T-helper 2 cell treated with Interferon-gamma antibody and Interleukin-4, amounts not matched to agents 5 μg/mL and 100 μg/mL, for 36 hours (primary cell): ENCODE measurements around the gene GLI3.

Experiments
- DNase-seq: peaks from one replicate; pipeline ENCODE4 v3.0.0; 2021; ENCODE audit warnings: low spot score
- H3K27ac Mint-ChIP-seq: one replicate; pipeline ENCODE4 v1.8.0; 2021; ENCODE audit warnings: mild to moderate bottlenecking, mixed read lengths
- H3K27me3 Mint-ChIP-seq: one replicate; pipeline ENCODE4 v1.8.0; 2021; ENCODE audit warnings: low read depth, mixed read lengths
- H3K36me3 Mint-ChIP-seq: one replicate; pipeline ENCODE4 v1.8.0; 2021; ENCODE audit warnings: low read depth, mixed read lengths
- H3K4me1 Mint-ChIP-seq: one replicate; pipeline ENCODE4 v1.8.0; 2021; ENCODE audit warnings: low read depth, mixed read lengths
- H3K4me3 Mint-ChIP-seq: one replicate; pipeline ENCODE4 v1.8.0; 2022; ENCODE audit warnings: mild to moderate bottlenecking, moderate library complexity, mixed read lengths
- H3K9me3 Mint-ChIP-seq: one replicate; pipeline ENCODE4 v1.8.0; 2021; ENCODE audit warnings: mixed read lengths

GLI3 gene

GRCh38 chr7:42192851-42193461 is 44.1 kb downstream of the GLI3 start:
- H3K9me3 Mint-ChIP-seq: no peaks in the 10 kb centered on the region
- H3K4me1 Mint-ChIP-seq: peaks cover 3% of the 10 kb centered on the region
- DNase-seq: no peak
- no peak overlapping the region for H3K27ac Mint-ChIP-seq
- no peaks in the 10 kb centered on the region for H3K36me3 Mint-ChIP-seq
- no peak overlapping the region for H3K4me3 Mint-ChIP-seq
- no peaks in the 10 kb centered on the region for H3K27me3 Mint-ChIP-seq

GRCh38 chr7:42192066-42192465 is 44.9 kb downstream of the GLI3 start:
- DNase-seq: no peak
- no peak overlapping the region for H3K4me3 Mint-ChIP-seq
- H3K9me3 Mint-ChIP-seq: no peaks in the 10 kb centered on the region
- H3K4me1 Mint-ChIP-seq: peaks cover 3% of the 10 kb centered on the region
- H3K27ac Mint-ChIP-seq: no peak overlapping the region
- no peaks in the 10 kb centered on the region for H3K36me3 Mint-ChIP-seq
- no peaks in the 10 kb centered on the region for H3K27me3 Mint-ChIP-seq

GRCh38 chr7:42189535-42189934 is 47.5 kb downstream of the GLI3 start:
- H3K27me3 Mint-ChIP-seq: no peaks in the 10 kb centered on the region
- H3K9me3 Mint-ChIP-seq: no peaks in the 10 kb centered on the region
- H3K27ac Mint-ChIP-seq: no peak overlapping the region
- no peak for DNase-seq
- no peak overlapping the region for H3K4me3 Mint-ChIP-seq
- peaks cover 3% of the 10 kb centered on the region for H3K4me1 Mint-ChIP-seq
- H3K36me3 Mint-ChIP-seq: no peaks in the 10 kb centered on the region

- DNase-seq: no peak
- no peak overlapping the region for H3K4me3 Mint-ChIP-seq
- H3K36me3 Mint-ChIP-seq: no peaks in the 10 kb centered on the region
- H3K9me3 Mint-ChIP-seq: no peaks in the 10 kb centered on the region
- H3K27ac Mint-ChIP-seq: no peak overlapping the region
- H3K4me1 Mint-ChIP-seq: no peaks in the 10 kb centered on the region
- H3K27me3 Mint-ChIP-seq: no peaks in the 10 kb centered on the region
Measured at GRCh38 chr7:42186151-42186550, 50.9 kb downstream of the GLI3 start.

DNA sequence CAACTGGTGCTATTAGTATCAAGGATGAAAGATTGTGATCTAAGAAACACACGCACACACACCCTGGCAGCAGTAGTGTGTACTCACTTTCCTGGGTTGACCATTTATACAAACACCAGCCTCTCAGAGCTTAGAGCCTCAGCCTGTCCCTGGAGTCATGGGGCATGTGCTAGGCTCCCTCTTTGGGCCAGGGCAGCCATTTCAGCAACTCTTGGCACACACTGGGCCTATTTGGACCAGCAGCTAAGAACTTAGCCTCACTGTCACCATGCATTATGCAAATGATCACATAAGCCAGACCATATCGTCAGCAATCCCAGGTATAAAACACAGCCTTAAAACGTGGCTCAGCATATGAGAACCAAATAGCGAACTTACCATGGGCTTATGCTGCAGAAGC is 51.3 kb downstream of the GLI3 start:
- DNase-seq: no peak
- H3K27ac Mint-ChIP-seq: no peak overlapping the region
- no peaks in the 10 kb centered on the region for H3K27me3 Mint-ChIP-seq
- no peaks in the 10 kb centered on the region for H3K9me3 Mint-ChIP-seq
- no peak overlapping the region for H3K4me3 Mint-ChIP-seq
- H3K36me3 Mint-ChIP-seq: no peaks in the 10 kb centered on the region
- no peaks in the 10 kb centered on the region for H3K4me1 Mint-ChIP-seq

- H3K27ac Mint-ChIP-seq: no peak overlapping the region
- no peaks in the 10 kb centered on the region for H3K27me3 Mint-ChIP-seq
Measured at GRCh38 chr7:42183547-42183946, 53.5 kb downstream of the GLI3 start.

GRCh38 chr7:42181566-42181965 is 55.4 kb downstream of the GLI3 start:
- DNase-seq: no peak
- Mint-ChIP-seq H3K9me3 (no peaks in the 10 kb centered on the region), H3K27me3 (no peaks in the 10 kb centered on the region), H3K36me3 (no peaks in the 10 kb centered on the region), H3K27ac (no peak overlapping the region), H3K4me1 (no peaks in the 10 kb centered on the region), H3K4me3 (no peak overlapping the region)

More at GRCh38 chr7:42183547-42183946, 53.5 kb downstream of the GLI3 start:
- H3K4me1 Mint-ChIP-seq: no peaks in the 10 kb centered on the region
- DNase-seq: no peak
- no peaks in the 10 kb centered on the region for H3K36me3 Mint-ChIP-seq
- H3K4me3 Mint-ChIP-seq: no peak overlapping the region
- no peaks in the 10 kb centered on the region for H3K9me3 Mint-ChIP-seq

DNA sequence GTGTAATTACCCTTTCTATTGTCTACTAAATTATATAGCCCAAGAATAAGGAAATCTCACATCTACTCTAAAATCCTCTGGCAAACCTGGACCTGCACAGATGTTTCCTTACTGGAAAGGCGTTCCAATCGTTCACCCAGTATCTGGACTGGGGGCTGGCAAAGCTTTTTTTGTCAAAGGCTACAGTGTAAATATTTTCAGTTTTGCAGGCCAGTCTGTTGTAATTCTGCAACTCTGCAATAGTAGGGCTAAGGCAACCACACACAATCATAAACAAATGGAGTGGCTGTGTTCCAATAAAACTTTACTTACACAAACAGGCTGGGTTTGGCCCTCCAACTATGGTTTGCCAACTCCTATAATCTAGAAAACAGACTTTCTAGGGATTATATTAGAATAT is 56.2 kb downstream of the GLI3 start:
- Mint-ChIP-seq H3K27ac (no peak overlapping the region), H3K9me3 (no peaks in the 10 kb centered on the region), H3K36me3 (no peaks in the 10 kb centered on the region), H3K27me3 (no peaks in the 10 kb centered on the region), H3K4me3 (no peak overlapping the region), H3K4me1 (no peaks in the 10 kb centered on the region)
- DNase-seq: no peak

- H3K4me1 Mint-ChIP-seq: no peaks in the 10 kb centered on the region
- no peak overlapping the region for H3K27ac Mint-ChIP-seq
- no peak for DNase-seq
Measured at GRCh38 chr7:42176724-42177101, 60.3 kb downstream of the GLI3 start.

DNA sequence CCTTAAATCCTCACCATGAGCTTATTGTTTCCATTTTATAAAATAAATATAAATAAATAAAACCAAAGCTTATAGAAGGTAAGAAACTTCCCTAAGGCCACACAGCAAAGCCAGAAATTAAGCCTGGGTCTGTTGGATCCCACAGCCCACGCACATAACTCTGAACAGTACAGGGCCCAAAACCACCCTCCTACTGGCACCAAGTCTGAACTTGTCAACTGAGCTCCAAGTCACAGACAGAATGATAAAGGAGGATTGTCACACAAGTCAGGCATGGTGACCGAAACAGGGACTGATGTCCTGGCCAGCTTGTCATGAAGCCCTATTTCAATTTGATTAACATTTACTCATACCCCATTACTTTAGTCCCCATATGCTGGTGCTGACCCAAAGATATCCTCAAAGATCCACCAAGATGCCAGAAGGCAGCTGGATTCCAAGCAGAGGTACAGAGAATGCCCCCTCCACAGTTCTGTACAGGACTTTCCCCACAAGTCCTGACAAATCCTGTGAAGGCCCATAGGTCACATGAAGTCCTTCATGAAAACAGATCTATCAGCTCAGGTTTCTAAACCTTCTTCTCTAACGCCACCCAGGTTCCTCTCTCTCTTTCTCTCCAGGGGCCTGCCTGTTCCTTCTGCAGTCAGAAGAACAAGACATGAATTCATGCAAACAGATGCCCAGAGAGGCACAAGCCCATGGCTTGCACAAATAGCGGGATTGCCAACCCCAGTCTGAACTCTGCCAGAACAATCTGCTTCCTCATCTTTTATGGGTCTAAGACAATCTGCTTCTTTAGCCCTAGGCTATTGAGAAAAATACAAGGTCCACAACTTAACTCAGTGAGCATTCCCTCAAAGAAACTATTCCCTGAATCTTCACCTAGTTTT is 60.9 kb downstream of the GLI3 start:
- Mint-ChIP-seq H3K27me3 (no peaks in the 10 kb centered on the region), H3K4me1 (no peaks in the 10 kb centered on the region), H3K36me3 (no peaks in the 10 kb centered on the region), H3K9me3 (no peaks in the 10 kb centered on the region), H3K4me3 (no peak overlapping the region), H3K27ac (no peak overlapping the region)
- DNase-seq: no peak

More at GRCh38 chr7:42176724-42177101, 60.3 kb downstream of the GLI3 start:
- no peaks in the 10 kb centered on the region for H3K27me3 Mint-ChIP-seq
- no peaks in the 10 kb centered on the region for H3K36me3 Mint-ChIP-seq
- H3K9me3 Mint-ChIP-seq: no peaks in the 10 kb centered on the region
- no peak overlapping the region for H3K4me3 Mint-ChIP-seq

GRCh38 chr7:42174391-42174912 is 62.6 kb downstream of the GLI3 start:
- Mint-ChIP-seq H3K27me3 (no peaks in the 10 kb centered on the region), H3K4me1 (no peaks in the 10 kb centered on the region), H3K36me3 (no peaks in the 10 kb centered on the region), H3K4me3 (no peak overlapping the region), H3K9me3 (no peaks in the 10 kb centered on the region), H3K27ac (no peak overlapping the region)
- no peak for DNase-seq

- H3K27me3 Mint-ChIP-seq: no peaks in the 10 kb centered on the region
- no peaks in the 10 kb centered on the region for H3K9me3 Mint-ChIP-seq
- no peaks in the 10 kb centered on the region for H3K36me3 Mint-ChIP-seq
- DNase-seq: no peak
- no peak overlapping the region for H3K4me3 Mint-ChIP-seq
- no peaks in the 10 kb centered on the region for H3K4me1 Mint-ChIP-seq
- no peak overlapping the region for H3K27ac Mint-ChIP-seq
Measured at GRCh38 chr7:42170724-42171123, 66.3 kb downstream of the GLI3 start.

- Mint-ChIP-seq H3K4me1 (no peaks in the 10 kb centered on the region), H3K27me3 (no peaks in the 10 kb centered on the region)
Measured at GRCh38 chr7:42168512-42168911, 68.5 kb downstream of the GLI3 start.

GRCh38 chr7:42167631-42168236 is 69.3 kb downstream of the GLI3 start:
- H3K4me1 Mint-ChIP-seq: no peaks in the 10 kb centered on the region
- H3K27me3 Mint-ChIP-seq: no peaks in the 10 kb centered on the region
- H3K36me3 Mint-ChIP-seq: no peaks in the 10 kb centered on the region
- H3K9me3 Mint-ChIP-seq: no peaks in the 10 kb centered on the region
- no peak overlapping the region for H3K27ac Mint-ChIP-seq
- DNase-seq: no peak
- H3K4me3 Mint-ChIP-seq: no peak overlapping the region

More at GRCh38 chr7:42168512-42168911, 68.5 kb downstream of the GLI3 start:
- H3K9me3 Mint-ChIP-seq: no peaks in the 10 kb centered on the region
- DNase-seq: no peak
- no peak overlapping the region for H3K4me3 Mint-ChIP-seq
- no peaks in the 10 kb centered on the region for H3K36me3 Mint-ChIP-seq
- H3K27ac Mint-ChIP-seq: no peak overlapping the region
